HL-60 (cell line): Measurements from ENCODE around the gene ZNF620.

Experiments used
- CTCF ChIP-seq: IDR thresholded peaks from one replicate; pipeline ENCODE4 v1.5.1; 2011; ENCODE audit warnings: low read length, control low read depth, inconsistent platforms; ENCODE audit not compliant: insufficient read depth
- REST ChIP-seq: IDR thresholded peaks from 2 replicates; pipeline ENCODE4 v1.6.1; 2012; ENCODE audit warnings: low read depth; ENCODE audit not compliant: insufficient replicate concordance

GRCh38 chr3:40497288-40497687 lies 8.6 kb upstream of the ZNF620 start:
- no peak for TF ChIP-seq REST
- no peak for TF ChIP-seq CTCF
